ENCODE measurements around the gene PLEKHA7.
"Not testable (repeated sequence)": the region's sequence is repeated elsewhere in the genome, so short reads cannot be mapped to it uniquely, and the experiment has no call there.

PLEKHA7 gene

GRCh38 chr11:16924826-16925560, 89.2 kb downstream of the PLEKHA7 start:
- TF ChIP-seq CTCF (IDR thresholded peaks at IDR 0.05; ENCODE audit: extremely low read depth, missing control alignments) = no peak
- DNase-seq (ENCODE audit: low spot score) = peak; percentile 59

GRCh38 chr11:16924462-16924825, 89.8 kb downstream of the PLEKHA7 start:
- DNase-seq (ENCODE audit: low spot score) = peak; percentile 75
- TF ChIP-seq CTCF (IDR thresholded peaks at IDR 0.05; ENCODE audit: extremely low read depth, missing control alignments) = no peak

- no peak for TF ChIP-seq CTCF (IDR thresholded peaks at IDR 0.05; ENCODE audit: extremely low read depth, missing control alignments)
- DNase-seq (ENCODE audit: low spot score) = peak; percentile 56
Observed at GRCh38 chr11:16923987-16924386, 90.2 kb downstream of the PLEKHA7 start.

- TF ChIP-seq CTCF (IDR thresholded peaks at IDR 0.05; ENCODE audit: extremely low read depth, missing control alignments) = no peak
- no peak for DNase-seq (ENCODE audit: low spot score)
Observed at GRCh38 chr11:16921668-16922067, 92.5 kb downstream of the PLEKHA7 start.

GRCh38 chr11:16921019-16921418, 93.2 kb downstream of the PLEKHA7 start:
- no peak for DNase-seq (ENCODE audit: low spot score)

GRCh38 chr11:16920559-16920958, 93.7 kb downstream of the PLEKHA7 start:
- TF ChIP-seq CTCF (IDR thresholded peaks at IDR 0.05; ENCODE audit: extremely low read depth, missing control alignments) = no peak
- no peak for DNase-seq (ENCODE audit: low spot score)

More at GRCh38 chr11:16921019-16921418, 93.2 kb downstream of the PLEKHA7 start:
- TF ChIP-seq CTCF (IDR thresholded peaks at IDR 0.05; ENCODE audit: extremely low read depth, missing control alignments) = no peak

- DNase-seq (ENCODE audit: low spot score) = not testable (repeated sequence)
Observed at GRCh38 chr11:16918543-16919182, 95.6 kb downstream of the PLEKHA7 start.

GRCh38 chr11:16917941-16918340, 96.3 kb downstream of the PLEKHA7 start:
- TF ChIP-seq CTCF (IDR thresholded peaks at IDR 0.05; ENCODE audit: extremely low read depth, missing control alignments) = no peak
- no peak for DNase-seq (ENCODE audit: low spot score)
